Psoas muscle (tissue), 8 donors: ENCODE data around the gene TMEM143. TPM values are rescaled to one million over a fixed set of nuclear protein-coding genes. Genes with fewer than 3 reads are reported as not detected.
"Not testable (repeated sequence)": the region's sequence is repeated elsewhere in the genome, so short reads cannot be mapped to it uniquely, and the experiment has no call there.

ENCODE experiments used
- ATAC-seq, 4 donors: fragments of 200-7000 bp; cut with Tn5 transposase; one replicate each; pipeline ENCODE4 v1.9.1; 2020; ENCODE audit warnings: moderate library complexity in 3 of 4, mild to moderate bottlenecking in 2 of 4
- DNase-seq, 2 donors: peaks; one replicate each; pipeline ENCODE4 v3.0.0-alpha.2; 2020
- H3K27ac ChIP-seq: fragments of 200-600 bp; one replicate; pipeline ENCODE4 v1.8.0; 2022
- H3K27me3 ChIP-seq, 3 donors: fragments of 200-600 bp in 1 of 3; one replicate each; pipeline versions ENCODE4 v1.6.1 to v1.8.0; 2013 to 2022; ENCODE audit warnings: low read length in 2 of 3, mild to moderate bottlenecking in 2 of 3, moderate library complexity in 1 of 3; ENCODE audit not compliant: insufficient read depth in 3 of 3
- H3K36me3 ChIP-seq, 2 donors: fragments of 200-600 bp in 1 of 2; one replicate each; pipeline versions ENCODE4 v1.6.1 to v1.8.0; 2013 to 2022; ENCODE audit warnings: low read depth in 1 of 2, mild to moderate bottlenecking in 1 of 2, moderate library complexity in 1 of 2; ENCODE audit not compliant: insufficient read depth in 1 of 2
- H3K4me1 ChIP-seq: fragments of 200-600 bp; one replicate; pipeline ENCODE4 v1.8.0; 2022
- H3K4me3 ChIP-seq: fragments of 200-600 bp; one replicate; pipeline ENCODE4 v1.8.0; 2022; ENCODE audit warnings: mild to moderate bottlenecking
- H3K9me3 ChIP-seq: fragments of 200-600 bp; one replicate; pipeline ENCODE4 v1.8.0; 2022
- WGBS, 3 donors: extraction: QIAGEN DNeasy Blood & Tissue Kit; methylation state at CpG; one replicate each; pipeline versions ENCODE4 v1.1.6 to v1.1.7; 2013; 5-methylcytosine and 5-hydroxymethylcytosine counted together
- intact Hi-C, 2 donors: fragments of 100-400 bp; cut with DNase I; formaldehyde crosslinking; loops; one replicate each; pipeline versions ENCODE4 v1.11.0 to v1.14.2; 2022
- polyA plus RNA-seq, 3 donors: library from polyadenylated mRNA; stranded (reverse); fragments of 200-250 nt; gene quantifications; one replicate each; pipeline ENCODE4 v1.2.3, GENCODE V29; 2013
- total RNA-seq, 4 donors: library from RNA; stranded (reverse); fragmentation: NEBNext Ultra II Directional in 2 of 4; extraction: Animal tissue kit (Norgen Biotek cat#: 25700) in 2 of 4; gene quantifications; one replicate each; pipeline versions ENCODE4 v1.2.1 to v1.2.4, GENCODE V29; 2021 to 2023
- TF ChIP-seq, protein P1 (sequence below): fragments of 200-600 bp; IDR thresholded peaks from one replicate; pipeline ENCODE4 v1.8.0; 2022; ENCODE audit warnings: antibody characterized with exemption
- donor health status: healthy with polysubstance abuse.
- donor health status: DM: no; HTN: no; CAD: no; lungs with moderate emphysema.
- donor health status: Bipolar disorder and iron deficiency.
- donor health status: healthy.
- donor health status: DM: yes; HTN: yes; CAD: no.
- donor health status: DM: no; HTN: no; CAD: no.
- donor health status: DM: no; HTN: no; CAD: no.
- donor health status: DM: yes; HTN: yes; CAD: no.

Gene TMEM143
- total and polyA plus RNA-seq, 7 donors, result 17.1 to 65.1 (median 52.0) TPM

DNA sequence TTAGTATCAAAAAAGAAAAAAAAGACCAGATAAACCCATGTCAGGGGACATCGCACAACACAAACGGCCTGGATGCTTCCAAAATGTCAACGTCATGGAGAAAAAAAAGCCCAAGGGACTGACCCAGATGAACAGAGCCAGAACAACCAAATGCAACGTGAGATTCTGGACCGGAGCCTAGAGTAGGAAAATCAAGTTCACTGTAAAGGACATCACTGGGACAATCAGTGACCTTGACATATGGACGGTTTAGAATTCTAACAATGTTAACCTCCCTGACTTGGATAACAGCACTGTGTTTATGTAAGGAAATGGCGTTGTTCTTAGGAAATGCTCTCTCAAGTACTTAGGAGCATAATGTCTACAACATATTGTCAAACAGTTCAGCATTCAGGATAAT, 53.5 kb downstream of the TMEM143 start:
- DNase-seq (no peak), ATAC-seq (peak in 2 of 4 donors; percentile 19 to 41)
- Histone ChIP-seq H3K36me3 (no peaks in the 10 kb centered on the region), H3K9me3 (no peaks in the 10 kb centered on the region), H3K4me3 (no peak overlapping the region), H3K4me1 (peaks cover 18% of the 10 kb centered on the region), H3K27me3 (no peaks in the 10 kb centered on the region), H3K27ac (peak overlapping the region; percentile 0)
- intact Hi-C loops, result loop anchor here in 1 of 2 donors (10.0 kb wide), 1 partner anchor 275 kb away; no protein-coding TSS in a partner anchor
- WGBS, 3 donors, result 12 to 23% (median 16%) methylated on average over 7 of the region's 7 CpGs
- TF ChIP-seq, protein P1, sequence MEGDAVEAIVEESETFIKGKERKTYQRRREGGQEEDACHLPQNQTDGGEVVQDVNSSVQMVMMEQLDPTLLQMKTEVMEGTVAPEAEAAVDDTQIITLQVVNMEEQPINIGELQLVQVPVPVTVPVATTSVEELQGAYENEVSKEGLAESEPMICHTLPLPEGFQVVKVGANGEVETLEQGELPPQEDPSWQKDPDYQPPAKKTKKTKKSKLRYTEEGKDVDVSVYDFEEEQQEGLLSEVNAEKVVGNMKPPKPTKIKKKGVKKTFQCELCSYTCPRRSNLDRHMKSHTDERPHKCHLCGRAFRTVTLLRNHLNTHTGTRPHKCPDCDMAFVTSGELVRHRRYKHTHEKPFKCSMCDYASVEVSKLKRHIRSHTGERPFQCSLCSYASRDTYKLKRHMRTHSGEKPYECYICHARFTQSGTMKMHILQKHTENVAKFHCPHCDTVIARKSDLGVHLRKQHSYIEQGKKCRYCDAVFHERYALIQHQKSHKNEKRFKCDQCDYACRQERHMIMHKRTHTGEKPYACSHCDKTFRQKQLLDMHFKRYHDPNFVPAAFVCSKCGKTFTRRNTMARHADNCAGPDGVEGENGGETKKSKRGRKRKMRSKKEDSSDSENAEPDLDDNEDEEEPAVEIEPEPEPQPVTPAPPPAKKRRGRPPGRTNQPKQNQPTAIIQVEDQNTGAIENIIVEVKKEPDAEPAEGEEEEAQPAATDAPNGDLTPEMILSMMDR, result no peak

DNA sequence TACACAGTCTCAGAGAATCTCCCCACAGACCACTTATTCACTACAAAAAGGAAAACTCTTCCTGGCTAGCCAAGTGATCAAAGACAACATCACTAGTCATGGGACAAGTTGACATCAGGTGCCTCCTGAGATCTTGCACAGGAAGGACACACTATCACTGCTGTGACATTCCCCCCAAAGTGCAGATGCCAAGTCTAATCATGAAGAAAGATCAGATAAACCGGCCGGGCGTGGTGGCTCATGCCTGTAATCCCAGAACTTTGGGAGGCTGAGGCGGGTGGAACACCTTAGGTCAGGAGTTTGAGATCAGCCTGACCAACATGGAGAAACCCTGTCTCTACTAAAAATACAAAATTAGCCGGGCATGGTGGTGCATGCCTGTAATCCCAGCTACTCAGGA, 54.0 kb downstream of the TMEM143 start:
- ATAC-seq, DNase-seq, H3K9me3 ChIP-seq, H3K4me3 ChIP-seq, H3K27me3 ChIP-seq, H3K36me3 ChIP-seq: not testable (repeated sequence)
- Histone ChIP-seq H3K27ac (peak overlapping the region; percentile 0), H3K4me1 (peaks cover 15% of the 10 kb centered on the region)
- intact Hi-C loops, result loop anchor here in 1 of 2 donors (10.0 kb wide), 1 partner anchor 275 kb away; no protein-coding TSS in a partner anchor
- WGBS, 3 donors, result 67 to 73% (median 70%) methylated on average over 4 to 5 of the region's 5 CpGs

DNA sequence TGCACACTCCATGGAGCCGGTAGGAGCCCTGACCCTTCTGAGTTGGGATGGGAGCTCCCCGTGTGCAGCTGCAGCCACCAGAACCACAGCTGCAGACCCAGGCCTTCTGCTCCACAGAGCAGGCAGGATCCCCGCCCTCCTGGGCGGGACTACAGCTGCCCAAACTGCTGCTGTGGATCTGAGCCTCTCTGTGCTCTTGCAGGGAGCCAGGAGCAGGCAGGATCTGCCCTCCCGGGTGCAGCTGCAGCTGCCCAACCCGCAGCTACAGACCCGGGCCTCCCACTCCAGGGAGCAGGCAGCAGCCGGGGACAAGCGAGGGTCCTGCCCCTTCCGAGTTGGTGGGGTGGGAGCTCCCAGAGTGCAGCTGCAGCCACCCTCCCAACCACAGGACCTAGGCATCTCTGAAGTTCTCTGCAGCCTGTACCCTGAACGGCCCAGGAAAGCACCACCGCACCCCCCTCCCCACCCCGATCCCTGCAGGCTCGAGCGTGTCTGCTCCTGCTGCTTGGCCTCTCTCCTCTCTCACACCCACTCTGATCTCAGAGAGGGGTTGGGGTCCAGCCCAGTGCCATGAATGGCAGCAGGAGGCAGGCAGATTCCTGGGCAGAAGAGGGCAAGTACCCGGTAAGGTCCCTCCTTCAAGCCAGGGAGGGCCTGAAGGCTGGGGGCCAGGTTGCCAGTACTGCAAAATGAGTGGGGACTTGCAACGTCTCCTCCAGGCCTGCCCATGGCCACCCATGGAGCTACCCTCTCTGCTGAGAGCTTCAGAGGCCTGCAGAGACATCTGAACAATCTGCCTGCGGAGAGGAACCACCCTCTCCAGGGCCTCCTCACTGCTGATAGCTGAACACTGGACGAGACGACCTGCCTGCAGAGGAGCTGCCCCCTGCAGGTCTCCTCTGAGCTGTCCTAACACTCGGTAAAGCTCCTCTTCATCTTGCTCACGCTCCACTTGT, 54.8 kb downstream of the TMEM143 start:
- 42 to 58% (median 48%) methylated on average over 21 to 22 of the region's 22 CpGs for WGBS, 3 donors
- Histone ChIP-seq H3K27ac (no peak overlapping the region), H3K36me3 (no peaks in the 10 kb centered on the region), H3K4me3 (no peak overlapping the region), H3K27me3 (no peaks in the 10 kb centered on the region), H3K4me1 (peaks cover 10% of the 10 kb centered on the region), H3K9me3 (no peaks in the 10 kb centered on the region)
- ATAC-seq, result peak; percentile 17 to 42 (median 32)
- TF ChIP-seq, protein P1, result peak; percentile 9
- intact Hi-C loops, result no loop called here
- no peak for DNase-seq

DNA sequence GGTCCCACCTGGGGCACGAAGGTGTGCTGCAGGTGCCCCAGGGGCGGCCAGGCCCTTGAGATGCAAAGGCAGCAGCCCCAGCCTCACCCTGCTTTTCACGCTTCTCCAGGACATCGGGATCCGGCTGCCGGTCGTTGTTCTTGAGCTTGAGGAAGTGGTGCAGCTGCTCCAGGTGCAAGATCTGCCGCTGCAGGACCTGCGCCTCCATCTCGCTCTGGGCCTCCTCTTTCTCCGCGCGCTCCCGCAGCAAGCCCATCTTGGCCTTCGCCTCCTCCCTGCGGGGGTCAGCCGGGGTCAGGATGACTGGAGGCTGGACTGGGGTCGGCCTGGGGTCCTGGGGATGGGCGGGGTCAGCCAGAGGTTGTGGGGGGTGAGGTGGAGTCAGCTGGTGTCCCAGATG, 59.9 kb downstream of the TMEM143 start:
- Histone ChIP-seq H3K27me3 (no peaks in the 10 kb centered on the region), H3K9me3 (no peaks in the 10 kb centered on the region), H3K27ac (no peak overlapping the region), H3K36me3 (no peaks in the 10 kb centered on the region), H3K4me3 (no peak overlapping the region), H3K4me1 (peaks cover 1% of the 10 kb centered on the region)
- intact Hi-C loops, result no loop called here
- ATAC-seq, result no peak
- 76 to 83% (median 81%) methylated on average over 16 to 19 of the region's 19 CpGs for WGBS, 3 donors
- DNase-seq, result no peak
- TF ChIP-seq, protein P1, result no peak

DNA sequence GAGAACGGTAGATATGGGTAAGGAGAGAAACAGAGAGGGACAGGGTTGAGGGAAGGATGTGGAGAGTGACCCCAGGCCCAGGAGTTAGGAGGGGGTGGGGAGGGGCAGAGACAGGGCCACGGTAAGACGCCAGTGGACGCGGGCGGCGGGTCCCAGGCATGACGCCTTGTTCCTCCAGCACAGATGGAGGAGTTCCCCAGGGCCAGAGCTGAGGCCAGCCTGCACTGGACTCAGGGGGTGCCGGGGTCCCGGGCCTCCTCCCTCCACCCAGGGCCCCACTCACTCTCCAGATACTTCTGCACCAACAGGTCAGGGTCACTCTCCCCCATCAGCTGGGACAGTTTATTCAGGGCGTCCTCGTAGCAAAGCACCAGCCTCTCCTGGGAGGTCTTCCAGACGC, 60.4 kb downstream of the TMEM143 start:
- intact Hi-C loops, result no loop called here
- Histone ChIP-seq H3K9me3 (no peaks in the 10 kb centered on the region), H3K4me3 (no peak overlapping the region), H3K4me1 (no peaks in the 10 kb centered on the region), H3K27me3 (no peaks in the 10 kb centered on the region), H3K36me3 (no peaks in the 10 kb centered on the region), H3K27ac (no peak overlapping the region)
- TF ChIP-seq, protein P1, result no peak
- WGBS, 3 donors, result 81 to 86% (median 82%) methylated on average over 13 of the region's 13 CpGs
- peak in 1 of 4 donors; percentile 16 for ATAC-seq
- DNase-seq, result no peak
